Erythroblast (primary cell): Measurements from ENCODE around the gene AVP.

Experiments used
- GATA1 ChIP-seq: IDR thresholded peaks from 2 replicates; pipeline ENCODE4 v1.6.1; 2011; ENCODE audit warnings: low read depth, mild to moderate bottlenecking, control low read depth, low read length, moderate library complexity
- POLR2A ChIP-seq: IDR thresholded peaks from 2 replicates; pipeline ENCODE4 v1.6.1; 2011; ENCODE audit warnings: mild to moderate bottlenecking, low read length

DNA sequence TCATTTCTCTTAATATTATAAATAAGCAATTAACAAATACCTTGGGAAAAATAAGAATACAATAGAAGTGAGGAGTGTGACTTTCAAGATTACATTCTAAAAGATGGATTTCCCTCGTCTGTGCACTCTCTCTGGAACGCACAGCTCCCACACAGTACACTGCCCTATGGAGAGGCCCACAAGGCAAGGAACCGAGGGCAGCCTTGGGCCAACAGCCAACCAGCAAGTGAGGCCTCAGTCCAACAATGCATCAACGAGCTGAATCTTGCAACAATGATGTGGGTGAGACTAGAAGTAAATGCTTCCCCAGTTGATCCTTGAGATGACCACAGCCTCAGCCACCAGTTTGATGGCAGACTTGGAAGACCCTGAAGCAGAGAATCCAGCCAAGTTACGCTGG is 34.5 kb upstream of the AVP start:
- no peak for TF ChIP-seq POLR2A
- no peak for TF ChIP-seq GATA1
